Fibroblast of villous mesenchyme (primary cell): ENCODE measurements around the gene PASK. TPM values are rescaled to one million over a fixed set of nuclear protein-coding genes. Genes with fewer than 3 reads are reported as not detected.

ENCODE experiments used
- DNase-seq: peaks from one replicate; pipeline ENCODE4 v3.0.0-alpha.2; 2010; ENCODE audit warnings: low read depth
- H3K4me3 ChIP-seq: 2 replicates; pipeline ENCODE4 v1.5.1; 2011; ENCODE audit warnings: low read depth, mild to moderate bottlenecking, low read length
- CTCF ChIP-seq: IDR thresholded peaks from 2 replicates; pipeline ENCODE4 v1.5.1; 2012; ENCODE audit warnings: low read depth, mild to moderate bottlenecking, low read length; ENCODE audit not compliant: insufficient read depth
- total RNA-seq: library from RNA; depleted of rRNA; stranded (reverse); fragments of >200 nt; gene quantifications from 2 replicates; pipeline ENCODE4 v1.2.3, GENCODE V29; 2012

PASK gene
- total RNA-seq, 1 donor = 2.6 TPM

- no peak for DNase-seq
- H3K4me3 ChIP-seq = no peak overlapping the region
- TF ChIP-seq CTCF = no peak
Measured at GRCh38 chr2:241187101-241187917, 38.0 kb upstream of the PASK start.

GRCh38 chr2:241185961-241186360, 36.7 kb upstream of the PASK start:
- DNase-seq = no peak
- no peak overlapping the region for H3K4me3 ChIP-seq
- TF ChIP-seq CTCF = no peak

GRCh38 chr2:241184901-241185300, 35.6 kb upstream of the PASK start:
- no peak for DNase-seq
- TF ChIP-seq CTCF = no peak

GRCh38 chr2:241183221-241183620, 33.9 kb upstream of the PASK start:
- TF ChIP-seq CTCF = no peak
- no peak for DNase-seq
- H3K4me3 ChIP-seq = no peak overlapping the region

More at GRCh38 chr2:241184901-241185300, 35.6 kb upstream of the PASK start:
- H3K4me3 ChIP-seq = no peak overlapping the region

GRCh38 chr2:241182531-241183133, 33.4 kb upstream of the PASK start:
- no peak for TF ChIP-seq CTCF
- H3K4me3 ChIP-seq = no peak overlapping the region
- no peak for DNase-seq

GRCh38 chr2:241182126-241182525, 32.9 kb upstream of the PASK start:
- no peak for DNase-seq
- no peak overlapping the region for H3K4me3 ChIP-seq
- TF ChIP-seq CTCF = no peak
